IMR-90 (cell line): ENCODE measurements around the gene CYP4F8. TPM values are rescaled to one million over a fixed set of nuclear protein-coding genes. Genes with fewer than 3 reads are reported as not detected.

ENCODE experiments used
- ATAC-seq: fragments of 200-7000 bp; cut with Tn5 transposase; 2 replicates; pipeline ENCODE4 v1.9.1; 2020; ENCODE audit warnings: low read depth, mild to moderate bottlenecking, moderate library complexity
- BruUV-seq: library from RNA; stranded (reverse); fragments of 400-500 nt; replicated peaks from 2 replicates; lab custom pipeline; 2021; lab: Mats Ljungman, UMichigan
- CTCF ChIA-PET: fragments of 300-600 bp; formaldehyde crosslinking; extraction: SDS; loops from one replicate; lab custom pipeline; 2021; ENCODE audit warnings: antibody characterized with exemption; lab: Yijun Ruan, JAX
- POLR2A ChIA-PET: fragments of 300-600 bp; sonication (Branson Sonifier 250); formaldehyde crosslinking; loops from one replicate; lab custom pipeline; 2022; ENCODE audit warnings: antibody characterized with exemption; ENCODE audit not compliant: unreplicated experiment; lab: Charles Lee
- DNase-seq: peaks from one replicate; pipeline ENCODE4 v3.0.0; 2013
- H2AFZ ChIP-seq: replicated peaks from 2 replicates; pipeline ENCODE3; 2013; ENCODE audit warnings: low read length, mild to moderate bottlenecking; ENCODE audit not compliant: poor library complexity
- H2AK5ac ChIP-seq: 2 replicates; pipeline ENCODE4 v1.6.1; 2013; ENCODE audit warnings: low read depth, low read length, inconsistent platforms
- H2AK9ac ChIP-seq: replicated peaks from 2 replicates; pipeline ENCODE3; 2013; ENCODE audit warnings: mild to moderate bottlenecking, low read depth, low read length, moderate library complexity; ENCODE audit not compliant: poor library complexity
- H2BK120ac ChIP-seq: 2 replicates; pipeline ENCODE4 v1.6.1; 2013; ENCODE audit warnings: low read depth, low read length, inconsistent platforms
- H2BK15ac ChIP-seq: 3 replicates; pipeline ENCODE4 v1.6.1; 2013; ENCODE audit warnings: low read depth, low read length, inconsistent platforms
- H2BK20ac ChIP-seq: 2 replicates; pipeline ENCODE4 v1.6.1; 2013; ENCODE audit warnings: low read depth, mild to moderate bottlenecking, inconsistent platforms, low read length, moderate library complexity
- H2BK5ac ChIP-seq: 2 replicates; pipeline ENCODE4 v1.6.1; 2013; ENCODE audit warnings: mild to moderate bottlenecking, low read depth, low read length, inconsistent platforms; ENCODE audit not compliant: poor library complexity, severe bottlenecking
- H3K14ac ChIP-seq: replicated peaks from 2 replicates; pipeline ENCODE4 v1.6.1; 2013; ENCODE audit warnings: low read depth, low read length, inconsistent platforms
- H3K18ac ChIP-seq: 2 replicates; pipeline ENCODE4 v1.6.1; 2013; ENCODE audit warnings: low read depth, low read length, control low read depth
- H3K23ac ChIP-seq: 2 replicates; pipeline ENCODE4 v1.6.1; 2013; ENCODE audit warnings: low read depth, low read length, inconsistent platforms
- H3K27ac ChIP-seq: 2 replicates; pipeline ENCODE4 v1.5.1; 2013; ENCODE audit warnings: mild to moderate bottlenecking, control low read depth, low read length; ENCODE audit not compliant: insufficient read depth
- H3K27me3 ChIP-seq: 2 replicates; pipeline ENCODE4 v1.6.1; 2013; ENCODE audit warnings: low read length; ENCODE audit not compliant: control insufficient read depth, insufficient read depth
- H3K36me3 ChIP-seq: 2 replicates; pipeline ENCODE4 v1.6.1; 2013; ENCODE audit warnings: low read length, mixed read lengths; ENCODE audit not compliant: control insufficient read depth, insufficient read depth
- H3K4ac ChIP-seq: 2 replicates; pipeline ENCODE4 v1.6.1; 2013; ENCODE audit warnings: low read depth, low read length, inconsistent platforms
- H3K4me1 ChIP-seq: 2 replicates; pipeline ENCODE4 v1.6.1; 2013; ENCODE audit warnings: low read length, mixed read lengths; ENCODE audit not compliant: control insufficient read depth, insufficient read depth
- H3K4me2 ChIP-seq: 2 replicates; pipeline ENCODE4 v1.6.1; 2013; ENCODE audit warnings: low read depth, mild to moderate bottlenecking, control low read depth, low read length, moderate library complexity
- H3K4me3 ChIP-seq: 2 replicates; pipeline ENCODE4 v1.5.1; 2013; ENCODE audit warnings: low read depth, mild to moderate bottlenecking, control low read depth, low read length, moderate library complexity; ENCODE audit not compliant: insufficient read depth
- H3K56ac ChIP-seq: 2 replicates; pipeline ENCODE4 v1.6.1; 2013; ENCODE audit warnings: low read length, inconsistent platforms; ENCODE audit not compliant: insufficient read depth; ENCODE audit errors: extremely low read depth
- H3K79me1 ChIP-seq, 2 experiments: 2 replicates each; pipeline ENCODE4 v1.6.1; 2013; ENCODE audit warnings: low read length in 2 of 2, inconsistent platforms in 1 of 2, low read depth in 1 of 2
- H3K9ac ChIP-seq: 2 replicates; pipeline ENCODE4 v1.6.1; 2013; ENCODE audit warnings: low read depth, low read length, control low read depth
- H3K9me1 ChIP-seq: 2 replicates; pipeline ENCODE4 v1.6.1; 2013; ENCODE audit warnings: low read length, inconsistent platforms; ENCODE audit not compliant: insufficient read depth
- H3K9me3 ChIP-seq: 2 replicates; pipeline ENCODE4 v1.6.1; 2013; ENCODE audit warnings: low read length; ENCODE audit not compliant: control insufficient read depth, insufficient read depth
- H4K20me1 ChIP-seq: 2 replicates; pipeline ENCODE4 v1.6.1; 2013; ENCODE audit warnings: low read length, inconsistent platforms; ENCODE audit not compliant: insufficient read depth
- H4K5ac ChIP-seq: 2 replicates; pipeline ENCODE4 v1.6.1; 2013; ENCODE audit warnings: mild to moderate bottlenecking, low read depth, low read length, control low read depth
- H4K8ac ChIP-seq, 2 experiments: 2 replicates each; pipeline ENCODE4 v1.6.1; 2013; ENCODE audit warnings: low read depth in 2 of 2, low read length in 2 of 2, control low read depth in 1 of 2, inconsistent platforms in 1 of 2
- H4K91ac ChIP-seq: 2 replicates; pipeline ENCODE4 v1.6.1; 2013; ENCODE audit warnings: low read depth, low read length, inconsistent platforms; ENCODE audit not compliant: insufficient read depth
- CTCF ChIP-seq: conservative IDR thresholded peaks from 2 replicates; pipeline ENCODE4 v1.5.1; 2012; ENCODE audit warnings: mild to moderate bottlenecking, low read depth, low read length, improper control_type of control experiment
- MAFK ChIP-seq: IDR thresholded peaks from 2 replicates; pipeline ENCODE4 v1.6.1; 2012; ENCODE audit warnings: low read depth, low read length, improper control_type of control experiment
- MAZ ChIP-seq: IDR thresholded peaks from 2 replicates; pipeline ENCODE4 v1.6.1; 2012; ENCODE audit warnings: low read depth, mild to moderate bottlenecking, low read length, improper control_type of control experiment, moderate library complexity, borderline replicate concordance
- NFE2L2 ChIP-seq: fragments of 150-350 bp; IDR thresholded peaks from 2 replicates; pipeline ENCODE4 v1.6.1; 2016; ENCODE audit warnings: low read depth, mild to moderate bottlenecking, low read length
- RAD21 ChIP-seq: IDR thresholded peaks from 2 replicates; pipeline ENCODE4 v1.6.1; 2012; ENCODE audit warnings: low read length, improper control_type of control experiment
- SMC3 ChIP-seq: fragments of 150-350 bp; IDR thresholded peaks from 2 replicates; pipeline ENCODE4 v1.6.1; 2016; ENCODE audit warnings: low read depth, mild to moderate bottlenecking, antibody characterized with exemption, low read length, moderate library complexity
- WGBS, 2 experiments: methylation state at CpG; one replicate each; pipeline versions ENCODE4 v1.1.5 to v1.1.7; 2013; ENCODE audit warnings: missing lambda C conversion rate in 2 of 2; ENCODE audit not compliant: insufficient read length in 1 of 2; ENCODE audit errors: extremely low coverage in 2 of 2; 5-methylcytosine and 5-hydroxymethylcytosine counted together
- dilution Hi-C: fragments of 300-500 bp; cut with HindIII; formaldehyde crosslinking; loops from one replicate; pipeline ENCODE4 v1.14.3; 2018; ENCODE audit warnings: low sequenced_read_pairs; ENCODE audit not compliant: unreplicated experiment
- in situ Hi-C: fragments of 300-500 bp; cut with MboI; formaldehyde crosslinking; loops from 3 replicates; pipeline ENCODE4 v1.14.3; 2019; ENCODE audit warnings: low sequenced_read_pairs, inconsistent platforms, mixed read lengths
- intact Hi-C: fragments of 100-400 bp; cut with micrococcal nuclease; formaldehyde crosslinking; loops from 2 replicates; pipeline ENCODE4 v1.10.0; 2022
- polyA plus RNA-seq, 3 experiments: library from polyadenylated mRNA; depleted of rRNA; stranded (reverse); fragments of >200 nt; gene quantifications; 2 replicates each; pipeline ENCODE4 v1.2.3, GENCODE V29; 2012; ENCODE audit warnings: low replicate concordance in 1 of 3
- total RNA-seq: library from RNA; depleted of rRNA; stranded (reverse); fragments of >200 nt; gene quantifications from 2 replicates; pipeline ENCODE4 v1.2.3, GENCODE V29; 2012
- TF ChIP-seq, protein P1 (sequence below): fragments of 150-350 bp; IDR thresholded peaks from 2 replicates; pipeline ENCODE4 v1.6.1; 2017; ENCODE audit warnings: mild to moderate bottlenecking, antibody characterized with exemption, low read length, low read depth

The CYP4F8 gene
- total and polyA plus RNA-seq, 2 of the 4 experiments (the other 2 are of a cell fraction): not detected

GRCh38 chr19:15673176-15673654 is 58.2 kb downstream of the CYP4F8 start:
- Histone ChIP-seq H2BK15ac (no peak overlapping the region), H4K5ac (no peak overlapping the region), H3K14ac (no peak overlapping the region), H3K9me3 (peaks cover 10% of the 10 kb centered on the region; the same call in 1 of the 2 replicates), H4K91ac (no peak overlapping the region), H2AK9ac (no peak overlapping the region), H4K8ac (no peak overlapping the region), H3K18ac (no peak overlapping the region), H3K9me1 (no peaks in the 10 kb centered on the region), H3K79me1 (no peaks in the 10 kb centered on the region), H3K23ac (no peak overlapping the region), H3K4ac (no peak overlapping the region), H4K20me1 (no peaks in the 10 kb centered on the region), H3K4me3 (no peak overlapping the region), H2BK120ac (no peak overlapping the region), H3K27ac (no peak overlapping the region), H2AK5ac (no peak overlapping the region), H3K56ac (no peak overlapping the region), H2AFZ (no peak overlapping the region), H3K9ac (no peak overlapping the region), H2BK20ac (no peak overlapping the region), H2BK5ac (no peak overlapping the region), H3K4me2 (no peak overlapping the region), H3K4me1 (no peaks in the 10 kb centered on the region), H3K36me3 (no peaks in the 10 kb centered on the region), H3K27me3 (no peaks in the 10 kb centered on the region)
- WGBS, 2 experiments: no CpG with 5 or more reads among the region's 9 CpGs
- DNase-seq: no peak
- in situ Hi-C loops (loop anchor here (10.0 kb wide), 1 partner anchor 102 kb away; no protein-coding TSS in a partner anchor), intact Hi-C loops (no loop called here), dilution Hi-C loops (no loop called here)
- ChIA-PET CTCF (no interaction called here), POLR2A (no interaction called here)
- ATAC-seq: no peak
- BruUV-seq: no TSS peak
- no peak for TF ChIP-seq NFE2L2
- TF ChIP-seq MAFK: no peak
- TF ChIP-seq, protein P1, sequence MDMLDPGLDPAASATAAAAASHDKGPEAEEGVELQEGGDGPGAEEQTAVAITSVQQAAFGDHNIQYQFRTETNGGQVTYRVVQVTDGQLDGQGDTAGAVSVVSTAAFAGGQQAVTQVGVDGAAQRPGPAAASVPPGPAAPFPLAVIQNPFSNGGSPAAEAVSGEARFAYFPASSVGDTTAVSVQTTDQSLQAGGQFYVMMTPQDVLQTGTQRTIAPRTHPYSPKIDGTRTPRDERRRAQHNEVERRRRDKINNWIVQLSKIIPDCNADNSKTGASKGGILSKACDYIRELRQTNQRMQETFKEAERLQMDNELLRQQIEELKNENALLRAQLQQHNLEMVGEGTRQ: no peak
- no peak for TF ChIP-seq SMC3
- TF ChIP-seq CTCF: no peak
- TF ChIP-seq MAZ: no peak
- TF ChIP-seq RAD21: no peak
